ENCODE measurements around the gene BBS5.

DNA sequence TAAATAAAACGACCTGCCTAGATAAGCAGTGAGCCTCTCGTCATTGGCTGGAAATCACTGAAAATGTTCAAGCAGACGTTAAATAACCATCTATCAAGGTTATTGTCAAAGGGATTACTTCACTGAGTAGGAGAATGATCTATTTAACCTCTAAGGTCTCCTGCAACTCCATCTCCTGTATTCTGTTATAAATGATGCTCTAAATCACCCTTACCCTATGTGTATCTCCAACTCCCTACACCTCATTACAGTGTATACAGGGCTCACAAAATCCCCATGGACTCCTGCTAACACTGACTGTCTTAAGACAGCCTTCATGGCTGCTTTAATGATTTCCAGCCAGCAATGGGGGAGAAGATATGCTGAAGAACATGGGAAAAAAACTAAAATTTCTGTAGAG lies 31.0 kb upstream of the BBS5 start:
- TF ChIP-seq, protein P1, sequence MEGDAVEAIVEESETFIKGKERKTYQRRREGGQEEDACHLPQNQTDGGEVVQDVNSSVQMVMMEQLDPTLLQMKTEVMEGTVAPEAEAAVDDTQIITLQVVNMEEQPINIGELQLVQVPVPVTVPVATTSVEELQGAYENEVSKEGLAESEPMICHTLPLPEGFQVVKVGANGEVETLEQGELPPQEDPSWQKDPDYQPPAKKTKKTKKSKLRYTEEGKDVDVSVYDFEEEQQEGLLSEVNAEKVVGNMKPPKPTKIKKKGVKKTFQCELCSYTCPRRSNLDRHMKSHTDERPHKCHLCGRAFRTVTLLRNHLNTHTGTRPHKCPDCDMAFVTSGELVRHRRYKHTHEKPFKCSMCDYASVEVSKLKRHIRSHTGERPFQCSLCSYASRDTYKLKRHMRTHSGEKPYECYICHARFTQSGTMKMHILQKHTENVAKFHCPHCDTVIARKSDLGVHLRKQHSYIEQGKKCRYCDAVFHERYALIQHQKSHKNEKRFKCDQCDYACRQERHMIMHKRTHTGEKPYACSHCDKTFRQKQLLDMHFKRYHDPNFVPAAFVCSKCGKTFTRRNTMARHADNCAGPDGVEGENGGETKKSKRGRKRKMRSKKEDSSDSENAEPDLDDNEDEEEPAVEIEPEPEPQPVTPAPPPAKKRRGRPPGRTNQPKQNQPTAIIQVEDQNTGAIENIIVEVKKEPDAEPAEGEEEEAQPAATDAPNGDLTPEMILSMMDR (IDR thresholded peaks at IDR 0.05), result no peak
- no peak for TF ChIP-seq EP300 (IDR thresholded peaks at IDR 0.05)
- TF ChIP-seq POLR2AphosphoS5 (IDR thresholded peaks at IDR 0.05), result no peak
